ENCODE data around the gene DMXL2.

DMXL2 gene

GRCh38 chr15:51403072-51403878 lies 219.3 kb downstream of the DMXL2 start:
- H3K27ac ChIP-seq (ENCODE audit: low read depth, low read length) = no peak overlapping the region
- H3K4me1 ChIP-seq (ENCODE audit: insufficient read depth, low read length) = peaks cover 10% of the 10 kb centered on the region; the same call in 1 of the 2 replicates
- H3K27me3 ChIP-seq (ENCODE audit: insufficient read depth, low read length) = no peaks in the 10 kb centered on the region
- 88% methylated on average over 8 of the region's 8 CpGs for WGBS
- H3K4me3 ChIP-seq (ENCODE audit: low read length) = no peak overlapping the region
- H3K36me3 ChIP-seq (ENCODE audit: insufficient read depth, low read length) = no peaks in the 10 kb centered on the region
- H3K9ac ChIP-seq (ENCODE audit: low read depth, low read length) = no peak overlapping the region
- H3K9me3 ChIP-seq (ENCODE audit: insufficient read depth, low read depth, low read length) = no peaks in the 10 kb centered on the region

DNA sequence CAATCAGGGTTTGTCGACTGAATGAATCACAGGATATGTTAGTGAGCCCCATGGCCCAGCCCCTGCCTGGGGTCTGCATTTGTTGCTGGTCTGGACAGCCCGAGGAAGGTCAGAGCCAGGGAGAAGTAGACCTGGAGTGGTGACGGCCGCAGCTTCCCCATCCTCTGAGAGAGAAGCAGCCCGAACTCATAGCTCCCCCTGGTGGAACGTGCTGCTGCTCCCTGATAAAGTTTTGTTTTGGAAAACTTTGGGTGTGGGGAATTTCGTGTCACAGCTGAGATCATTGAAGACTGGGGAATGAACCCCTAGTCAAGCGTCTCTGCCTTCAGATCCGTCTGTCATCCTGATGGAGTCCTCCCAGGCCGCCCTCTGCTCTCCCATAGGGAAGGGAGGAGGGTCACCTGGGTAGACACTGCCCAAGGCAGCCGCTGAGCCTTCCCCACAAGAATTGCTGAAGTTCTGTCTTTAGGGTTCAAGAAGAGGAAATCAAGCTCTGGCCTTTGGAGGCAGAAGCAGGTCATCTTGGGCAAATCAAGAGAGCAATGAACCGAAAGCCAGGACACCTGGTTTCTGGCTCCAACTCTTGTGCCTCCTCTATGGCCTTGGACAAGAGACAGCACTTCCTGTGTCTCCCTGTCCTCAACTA lies 220.6 kb downstream of the DMXL2 start:
- 57% methylated on average over 12 of the region's 12 CpGs for WGBS
- Histone ChIP-seq H3K9me3 (ENCODE audit: insufficient read depth, low read depth, low read length) (no peaks in the 10 kb centered on the region), H3K4me3 (ENCODE audit: low read length) (no peak overlapping the region), H3K27me3 (ENCODE audit: insufficient read depth, low read length) (no peaks in the 10 kb centered on the region), H3K4me1 (ENCODE audit: insufficient read depth, low read length) (peaks cover 10% of the 10 kb centered on the region; the same call in 1 of the 2 replicates), H3K27ac (ENCODE audit: low read depth, low read length) (no peak overlapping the region), H3K36me3 (ENCODE audit: insufficient read depth, low read length) (no peaks in the 10 kb centered on the region), H3K9ac (ENCODE audit: low read depth, low read length) (no peak overlapping the region)

- no peak overlapping the region for H3K9ac ChIP-seq (ENCODE audit: low read depth, low read length)
- H3K36me3 ChIP-seq (ENCODE audit: insufficient read depth, low read length) = no peaks in the 10 kb centered on the region
- WGBS = 88% methylated on average over 7 of the region's 7 CpGs
- H3K4me3 ChIP-seq (ENCODE audit: low read length) = no peak overlapping the region
- no peak overlapping the region for H3K27ac ChIP-seq (ENCODE audit: low read depth, low read length)
- H3K27me3 ChIP-seq (ENCODE audit: insufficient read depth, low read length) = no peaks in the 10 kb centered on the region
- no peaks in the 10 kb centered on the region for H3K9me3 ChIP-seq (ENCODE audit: insufficient read depth, low read depth, low read length)
- peaks cover 10% of the 10 kb centered on the region; the same call in 1 of the 2 replicates for H3K4me1 ChIP-seq (ENCODE audit: insufficient read depth, low read length)
Measured at GRCh38 chr15:51401051-51401780, 221.4 kb downstream of the DMXL2 start.

- Histone ChIP-seq H3K27ac (ENCODE audit: low read depth, low read length) (no peak overlapping the region), H3K36me3 (ENCODE audit: insufficient read depth, low read length) (no peaks in the 10 kb centered on the region), H3K4me1 (ENCODE audit: insufficient read depth, low read length) (peaks cover 5% of the 10 kb centered on the region), H3K4me3 (ENCODE audit: low read length) (no peak overlapping the region), H3K9ac (ENCODE audit: low read depth, low read length) (no peak overlapping the region), H3K27me3 (ENCODE audit: insufficient read depth, low read length) (no peaks in the 10 kb centered on the region), H3K9me3 (ENCODE audit: insufficient read depth, low read depth, low read length) (no peaks in the 10 kb centered on the region)
- WGBS = 79% methylated on average over 9 of the region's 9 CpGs
Measured at GRCh38 chr15:51398626-51399025, 223.9 kb downstream of the DMXL2 start.

Data from HUES64 (cell line).